Neutrophil (primary cell): Measurements from ENCODE around the gene GTPBP1.

Experiments
- H3K27ac ChIP-seq: fragments of 200-600 bp; sonication (generic); 2 replicates; pipeline ENCODE4 v1.5.1; 2016; ENCODE audit warnings: mild to moderate bottlenecking, moderate library complexity
- H3K27me3 ChIP-seq: fragments of 200-600 bp; sonication (generic); 2 replicates; pipeline ENCODE4 v1.6.0; 2016; ENCODE audit warnings: mild to moderate bottlenecking
- H3K36me3 ChIP-seq: fragments of 200-600 bp; sonication (generic); 2 replicates; pipeline ENCODE4 v1.5.1; 2017
- H3K4me1 ChIP-seq, 2 experiments: fragments of 200-600 bp in 1 of 2; sonication (generic) in 1 of 2; 1 replicate in 1 of 2; 2 replicates in 1 of 2; pipeline versions ENCODE4 v1.5.1 to v1.6.1; 2013 to 2016; ENCODE audit warnings: low read depth in 1 of 2, low read length in 1 of 2, mild to moderate bottlenecking in 1 of 2, moderate library complexity in 1 of 2; ENCODE audit not compliant: control insufficient read depth in 1 of 2, insufficient read depth in 1 of 2
- H3K4me3 ChIP-seq, 2 experiments: fragments of 200-600 bp in 1 of 2; sonication (generic) in 1 of 2; 1 replicate in 1 of 2; 2 replicates in 1 of 2; pipeline ENCODE4 v1.5.1; 2013 to 2016; ENCODE audit warnings: low read depth in 1 of 2, low read length in 1 of 2, mild to moderate bottlenecking in 1 of 2, moderate library complexity in 1 of 2
- H3K9me3 ChIP-seq: fragments of 200-600 bp; sonication (generic); 2 replicates; pipeline ENCODE4 v1.5.1; 2016
- TF ChIP-seq, protein P1 (sequence below): fragments of 200-600 bp; sonication (generic); IDR thresholded peaks from 2 replicates; pipeline ENCODE4 v1.5.1; 2016; ENCODE audit warnings: antibody characterized with exemption

The GTPBP1 gene

DNA sequence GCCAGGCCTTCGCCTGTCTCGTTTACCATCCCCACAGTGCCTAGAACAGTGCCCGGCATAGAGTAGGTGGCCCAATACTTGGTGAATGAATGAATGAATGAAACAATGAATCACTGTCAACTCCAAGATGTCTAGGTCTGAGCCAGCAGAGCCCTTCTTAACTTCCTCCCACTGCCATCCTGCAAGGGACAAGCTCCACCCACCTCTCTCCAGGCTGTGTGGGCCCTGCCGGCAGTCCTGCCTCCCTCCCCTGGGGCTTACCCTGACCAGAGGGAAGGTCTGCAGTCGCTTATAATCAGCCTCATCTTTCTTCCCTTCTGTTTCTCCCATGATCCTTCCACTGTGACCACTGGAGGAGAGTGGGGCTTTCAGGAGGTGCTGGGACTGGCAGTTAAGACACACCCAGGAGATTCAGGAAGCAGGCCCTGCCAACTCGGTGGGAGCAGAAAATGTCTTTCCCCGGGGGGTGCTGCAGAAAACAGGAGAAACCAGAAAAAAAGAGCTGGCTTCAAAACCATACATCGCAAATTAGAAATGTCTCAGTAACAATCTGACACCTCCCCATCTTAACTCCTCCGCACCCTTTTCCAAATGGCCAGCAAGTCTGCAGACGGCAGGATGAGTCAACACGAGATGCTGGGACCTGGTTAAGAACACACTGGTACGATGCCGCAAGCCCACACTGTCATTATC is 76.8 kb downstream of the GTPBP1 start:
- no peak overlapping the region for H3K4me3 ChIP-seq
- H3K36me3 ChIP-seq = peaks cover 10% of the 10 kb centered on the region
- H3K27ac ChIP-seq = no peak overlapping the region
- no peaks in the 10 kb centered on the region for H3K27me3 ChIP-seq
- H3K4me1 ChIP-seq = no peaks in the 10 kb centered on the region
- TF ChIP-seq, protein P1, sequence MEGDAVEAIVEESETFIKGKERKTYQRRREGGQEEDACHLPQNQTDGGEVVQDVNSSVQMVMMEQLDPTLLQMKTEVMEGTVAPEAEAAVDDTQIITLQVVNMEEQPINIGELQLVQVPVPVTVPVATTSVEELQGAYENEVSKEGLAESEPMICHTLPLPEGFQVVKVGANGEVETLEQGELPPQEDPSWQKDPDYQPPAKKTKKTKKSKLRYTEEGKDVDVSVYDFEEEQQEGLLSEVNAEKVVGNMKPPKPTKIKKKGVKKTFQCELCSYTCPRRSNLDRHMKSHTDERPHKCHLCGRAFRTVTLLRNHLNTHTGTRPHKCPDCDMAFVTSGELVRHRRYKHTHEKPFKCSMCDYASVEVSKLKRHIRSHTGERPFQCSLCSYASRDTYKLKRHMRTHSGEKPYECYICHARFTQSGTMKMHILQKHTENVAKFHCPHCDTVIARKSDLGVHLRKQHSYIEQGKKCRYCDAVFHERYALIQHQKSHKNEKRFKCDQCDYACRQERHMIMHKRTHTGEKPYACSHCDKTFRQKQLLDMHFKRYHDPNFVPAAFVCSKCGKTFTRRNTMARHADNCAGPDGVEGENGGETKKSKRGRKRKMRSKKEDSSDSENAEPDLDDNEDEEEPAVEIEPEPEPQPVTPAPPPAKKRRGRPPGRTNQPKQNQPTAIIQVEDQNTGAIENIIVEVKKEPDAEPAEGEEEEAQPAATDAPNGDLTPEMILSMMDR = no peak
- no peaks in the 10 kb centered on the region for H3K9me3 ChIP-seq
